Bone marrow (tissue), 2 donors: ENCODE results near the gene USP16.
"Not testable (repeated sequence)": the region's sequence is repeated elsewhere in the genome, so short reads cannot be mapped to it uniquely, and the experiment has no call there.

ENCODE experiments used
- DNase-seq, 2 donors: peaks; one replicate each; lab custom pipeline; 2025; lab: John Stamatoyannopoulos, UW

Gene USP16

GRCh38 chr21:29024474-29025327, at the start of gene USP16:
USP16 (plus strand) TSS chr21:29024668; CDS start chr21:29027914, 3,246 bp downstream.
- peak; percentile 95 to 100 for DNase-seq

- DNase-seq, result no peak
Observed at GRCh38 chr21:28975397-28975796, 49.1 kb upstream of the USP16 start.

- DNase-seq, result no peak
Observed at GRCh38 chr21:28979092-28979491, 45.4 kb upstream of the USP16 start.

GRCh38 chr21:28982637-28983036, 41.8 kb upstream of the USP16 start:
- no peak for DNase-seq

- no peak for DNase-seq
Observed at GRCh38 chr21:28986677-28987076, 37.8 kb upstream of the USP16 start.

DNA sequence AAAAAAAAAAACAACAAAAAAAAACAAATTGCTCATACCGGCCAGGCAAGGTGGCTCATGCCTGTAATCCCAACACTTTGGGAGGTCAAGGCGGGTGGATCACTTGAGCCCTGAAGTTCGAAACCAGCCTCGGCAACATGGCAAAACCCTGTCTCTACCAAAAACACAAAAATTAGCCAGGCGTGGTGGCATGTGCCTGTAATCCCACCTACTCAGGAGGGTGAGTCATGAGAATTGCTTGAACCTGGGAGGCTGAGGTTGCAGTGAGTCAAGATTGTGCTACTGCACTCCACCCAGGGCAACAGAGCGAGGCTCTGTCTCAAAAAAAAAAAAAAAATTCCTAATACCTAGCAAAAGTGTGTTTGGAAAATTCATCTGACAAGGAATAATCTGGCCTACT, 36.3 kb upstream of the USP16 start:
- not testable (repeated sequence) for DNase-seq

DNA sequence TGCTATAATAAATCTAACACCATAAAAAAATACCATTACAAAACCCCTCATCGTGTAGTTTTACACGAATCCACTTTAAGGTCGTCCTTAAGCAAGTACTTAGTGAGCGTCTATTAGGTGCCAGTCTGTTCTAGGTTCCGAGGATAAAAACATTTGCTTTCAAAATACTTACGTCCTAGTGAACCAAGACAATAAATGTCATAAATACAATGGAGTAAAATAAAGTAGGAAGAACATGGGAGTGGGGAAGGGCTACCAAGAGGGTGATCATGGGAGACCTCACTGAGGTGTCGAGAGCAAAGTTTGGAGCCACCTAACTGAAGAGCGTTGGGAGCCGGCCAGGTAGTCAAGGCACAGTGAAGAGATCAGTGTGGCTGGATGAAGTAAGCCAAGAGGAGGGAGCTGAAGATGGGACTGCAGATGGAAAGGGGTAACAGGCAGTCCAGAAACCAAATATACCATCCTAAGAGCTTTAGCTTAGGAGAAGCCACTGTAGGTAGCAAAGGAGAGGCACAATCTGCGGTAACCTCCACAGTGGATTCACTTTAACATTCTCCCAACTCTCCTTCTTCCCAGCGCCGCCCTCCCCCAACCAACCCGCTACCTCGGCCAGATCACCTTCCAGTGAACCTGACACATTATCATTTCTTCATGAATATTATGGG, 32.5 kb upstream of the USP16 start:
- DNase-seq, result peak in 1 of 2 donors; percentile 17

GRCh38 chr21:28992526-28993292, 31.8 kb upstream of the USP16 start, which contains the start of gene LTN1:
LTN1 (minus strand) TSS chr21:28992877; CDS start chr21:28992805, 72 bp downstream.
- DNase-seq, result peak; percentile 93 to 99

GRCh38 chr21:28993293-28993629, 31.2 kb upstream of the USP16 start:
- no peak for DNase-seq

DNA sequence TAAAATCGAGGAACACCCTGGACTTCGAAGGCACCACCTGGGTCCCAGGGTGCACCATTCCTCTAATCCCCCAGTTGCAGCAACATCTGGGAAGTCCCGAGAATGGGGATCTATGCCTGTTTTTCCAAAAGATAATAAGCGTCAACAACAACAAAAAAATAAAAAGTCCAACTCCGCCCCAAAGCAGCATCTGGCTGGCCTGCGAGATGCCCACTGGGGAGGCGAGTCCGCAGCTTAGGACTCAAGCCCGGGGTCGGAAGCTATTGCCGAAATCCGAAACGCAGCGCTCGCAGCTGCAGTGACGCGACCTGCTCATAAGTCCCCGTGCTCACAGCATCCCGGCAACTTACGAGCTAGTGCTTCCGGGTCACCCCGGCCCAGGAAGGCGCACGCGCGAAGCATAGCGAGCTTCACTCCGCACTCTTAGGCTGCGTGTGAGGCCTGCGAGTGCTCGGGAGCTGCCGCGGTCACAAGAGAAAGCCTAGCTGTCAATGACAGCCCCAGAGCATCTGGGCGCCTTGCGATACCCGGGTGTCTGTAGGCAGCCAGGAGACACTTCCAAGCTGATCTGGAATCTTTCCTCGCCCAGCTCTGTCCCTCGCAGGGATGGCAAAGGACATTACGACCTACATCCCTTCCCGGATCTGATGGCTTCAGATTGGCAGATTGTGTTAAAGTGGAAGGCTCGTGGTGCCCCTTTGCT, 21.9 kb upstream of the USP16 start:
- peak; percentile 72 to 87 for DNase-seq

DNA sequence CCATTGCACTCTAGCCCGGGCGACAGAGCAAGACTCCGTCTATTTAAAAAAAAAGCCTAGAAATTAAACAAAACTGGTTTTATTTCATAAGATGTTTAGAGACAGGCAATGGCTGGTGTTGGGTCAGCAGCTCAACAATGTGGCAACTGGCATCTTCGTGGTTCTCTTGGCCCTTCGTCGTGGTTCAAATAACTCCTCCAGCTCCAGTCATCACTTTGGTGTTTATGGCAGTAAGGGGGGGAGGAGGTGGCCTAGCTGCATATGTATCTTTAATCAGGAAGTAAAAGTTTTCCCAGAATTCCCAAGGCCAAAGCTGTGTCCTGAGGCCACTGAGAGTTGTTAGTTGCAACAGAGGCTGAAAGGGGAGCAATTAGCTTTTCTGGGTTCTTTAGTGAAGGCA, 18.8 kb upstream of the USP16 start:
- DNase-seq, result no peak

DNA sequence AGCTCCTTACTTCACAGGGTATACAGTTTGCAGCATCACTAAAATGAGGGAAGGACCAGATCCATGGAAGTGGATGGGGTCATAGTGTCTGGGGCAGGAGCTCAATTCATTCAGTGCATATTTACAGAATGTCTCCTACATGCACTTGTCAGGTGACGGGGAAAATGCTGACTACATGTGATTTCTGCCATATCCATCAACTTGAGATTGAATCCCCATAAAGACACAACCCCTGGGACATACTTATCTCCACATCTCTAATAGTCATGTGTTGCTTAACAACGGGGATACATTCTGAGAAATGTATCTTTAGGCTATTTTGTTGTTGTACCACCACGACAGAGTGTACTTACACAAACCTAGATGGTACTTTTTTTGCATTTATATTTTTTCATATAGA, 17.3 kb upstream of the USP16 start:
- no peak for DNase-seq

- DNase-seq, result no peak
Observed at GRCh38 chr21:29007810-29008209, 16.7 kb upstream of the USP16 start.

DNA sequence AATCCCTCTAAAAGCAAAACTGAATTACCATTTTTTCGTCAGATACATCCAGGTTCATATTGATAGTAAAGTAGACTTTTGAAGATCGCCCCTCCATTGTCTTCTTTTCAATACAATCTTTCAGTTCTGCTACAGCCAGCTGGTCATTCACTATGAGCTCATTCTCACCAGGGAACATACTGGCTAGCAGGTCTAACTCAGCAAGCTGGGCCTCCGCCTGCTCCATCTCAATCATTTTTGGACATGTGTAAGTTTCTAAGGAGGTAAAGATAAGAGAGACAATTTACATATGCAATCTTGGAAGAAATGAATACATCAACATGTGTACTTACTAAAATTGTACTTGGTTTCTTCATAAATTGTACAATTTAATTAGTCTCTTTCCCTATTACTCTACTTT, 16.1 kb upstream of the USP16 start:
- no peak for DNase-seq

GRCh38 chr21:29011236-29011635, 13.2 kb upstream of the USP16 start:
- DNase-seq, result not testable (repeated sequence)

- DNase-seq, result no peak
Observed at GRCh38 chr21:29017639-29018237, 6.7 kb upstream of the USP16 start.

DNA sequence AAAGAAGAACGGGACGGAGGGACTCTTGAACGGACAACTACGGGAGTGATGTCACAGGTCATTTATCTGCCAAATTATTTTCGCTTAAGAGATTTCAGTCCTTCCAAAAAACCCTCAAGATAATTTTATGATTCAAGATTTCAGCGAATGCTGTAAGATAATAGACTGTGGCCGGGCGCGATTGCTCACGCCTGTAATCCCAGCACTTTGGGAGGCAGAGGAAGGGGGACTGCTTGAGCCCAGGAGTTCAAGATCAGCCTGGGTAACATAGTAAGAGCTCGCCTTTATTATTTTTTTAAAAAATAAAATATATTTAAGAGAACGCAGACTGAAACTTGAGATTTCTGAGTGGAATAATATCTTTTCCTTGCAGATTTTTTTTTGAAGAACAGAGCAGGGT, 5.9 kb upstream of the USP16 start:
- no peak for DNase-seq

DNA sequence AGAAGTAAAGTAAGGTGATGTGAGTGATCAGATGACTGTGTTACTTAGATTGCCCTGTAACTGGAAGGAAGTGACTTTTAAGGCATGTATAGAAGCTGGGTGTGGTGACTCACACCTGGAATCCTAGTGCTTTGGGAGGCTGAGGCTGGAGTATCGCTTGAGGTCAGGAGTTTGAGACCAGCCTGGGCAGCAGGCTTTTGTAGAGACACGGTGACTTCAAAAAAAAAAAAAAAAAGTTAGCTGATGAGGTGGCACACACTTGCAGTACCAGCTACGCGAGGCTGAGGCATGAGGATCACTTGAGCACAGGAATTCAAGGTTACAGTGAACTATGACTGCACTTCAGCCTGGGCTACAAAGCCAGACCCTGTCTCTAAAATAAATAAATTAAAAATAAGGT, 2.3 kb upstream of the USP16 start:
- DNase-seq, result no peak

- DNase-seq, result no peak
Observed at GRCh38 chr21:29025328-29025713, 853 bp downstream of the USP16 start.

DNA sequence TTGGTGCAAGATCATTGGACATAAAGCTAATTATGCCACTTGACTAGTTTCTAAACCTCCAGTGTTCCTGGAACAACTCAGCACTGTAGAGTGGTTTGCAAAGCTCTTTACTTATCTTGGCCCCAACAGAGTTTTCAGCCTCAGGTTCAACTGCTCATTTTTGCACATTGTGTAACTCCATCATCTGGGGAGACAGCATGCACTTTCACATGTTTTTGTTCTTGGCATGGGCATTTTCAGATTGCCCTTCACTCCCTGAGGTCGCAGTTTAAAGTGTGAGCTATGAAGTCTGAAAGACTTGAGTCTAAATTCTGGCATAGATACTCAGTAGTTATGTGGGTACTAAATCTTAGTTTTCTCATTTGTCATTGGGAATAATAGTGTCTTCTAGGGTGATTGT, 5.1 kb downstream of the USP16 start:
- DNase-seq, result no peak

DNA sequence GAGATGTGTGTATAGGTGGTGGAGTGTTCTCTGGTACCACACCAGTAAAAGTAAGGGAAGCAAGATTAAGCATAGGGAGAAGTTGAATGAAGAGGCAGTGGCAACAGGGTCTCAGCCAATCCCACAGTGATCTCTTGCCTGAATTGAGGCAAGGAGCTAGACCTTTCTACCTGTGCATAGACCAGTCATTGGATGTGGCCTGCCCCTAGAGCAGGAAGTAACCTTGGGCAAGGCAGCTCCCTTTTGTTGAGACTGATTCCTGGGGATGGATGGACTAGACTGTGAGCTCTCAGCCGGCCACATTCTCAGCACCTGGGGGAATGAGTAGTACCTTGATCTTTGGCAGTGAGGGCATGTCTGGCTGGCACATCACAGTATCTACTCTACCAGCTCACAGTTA, 6.4 kb downstream of the USP16 start:
- no peak for DNase-seq

- DNase-seq, result no peak
Observed at GRCh38 chr21:29033301-29033700, 8.8 kb downstream of the USP16 start.
